DOHH2 (cell line): ENCODE measurements around the gene PNN.

Experiments
- H3F3A ChIP-seq: fragments of 200-600 bp; sonication (generic), shearing (Covaris generic); 2 replicates; pipeline ENCODE4 v1.6.0; 2016; ENCODE audit warnings: antibody characterized with exemption, mild to moderate bottlenecking; ENCODE audit not compliant: control insufficient read depth, insufficient read depth
- H3K27ac ChIP-seq: fragments of 200-600 bp; sonication (generic); 2 replicates; pipeline ENCODE4 v1.5.1; 2014; ENCODE audit warnings: low read depth, mild to moderate bottlenecking, low read length, moderate library complexity
- H3K27me3 ChIP-seq: fragments of 200-600 bp; sonication (generic); 2 replicates; pipeline ENCODE4 v1.6.1; 2014; ENCODE audit warnings: mild to moderate bottlenecking, low read length, mixed read lengths; ENCODE audit not compliant: control insufficient read depth
- H3K36me3 ChIP-seq: fragments of 200-600 bp; sonication (generic); 2 replicates; pipeline ENCODE4 v1.6.1; 2014; ENCODE audit warnings: mild to moderate bottlenecking, low read length, moderate library complexity, mixed read lengths; ENCODE audit not compliant: control insufficient read depth
- H3K4me1 ChIP-seq: fragments of 200-600 bp; sonication (generic); 2 replicates; pipeline ENCODE4 v1.6.1; 2014; ENCODE audit warnings: mild to moderate bottlenecking, low read length, mixed read lengths; ENCODE audit not compliant: control insufficient read depth
- H3K4me2 ChIP-seq: fragments of 200-600 bp; sonication (generic); 2 replicates; pipeline ENCODE4 v1.6.0; 2014; ENCODE audit warnings: mild to moderate bottlenecking, low read length, moderate library complexity
- H3K4me3 ChIP-seq: fragments of 200-600 bp; sonication (generic); 2 replicates; pipeline ENCODE4 v1.5.1; 2014; ENCODE audit warnings: mild to moderate bottlenecking, low read length, mixed read lengths
- H3K79me2 ChIP-seq: fragments of 200-600 bp; sonication (generic); 2 replicates; pipeline ENCODE4 v1.6.1; 2014; ENCODE audit warnings: mild to moderate bottlenecking, low read length, mixed read lengths; ENCODE audit not compliant: control insufficient read depth
- H3K9me2 ChIP-seq: fragments of 200-600 bp; sonication (generic); replicated peaks from 2 replicates; pipeline ENCODE4 v1.6.1; 2014; ENCODE audit warnings: mild to moderate bottlenecking, low read length, mixed read lengths; ENCODE audit not compliant: control insufficient read depth
- H3K9me3 ChIP-seq: fragments of 200-600 bp; sonication (generic); 2 replicates; pipeline ENCODE4 v1.6.1; 2014; ENCODE audit warnings: antibody characterized with exemption, low read length, mixed read lengths; ENCODE audit not compliant: control insufficient read depth, insufficient read depth
- H4K20me1 ChIP-seq: fragments of 200-600 bp; sonication (generic); 2 replicates; pipeline ENCODE4 v1.6.0; 2014; ENCODE audit warnings: low read depth, mild to moderate bottlenecking, antibody characterized with exemption, low read length, moderate library complexity; ENCODE audit not compliant: control insufficient read depth, insufficient read depth
- EZH2phosphoT487 ChIP-seq: fragments of 200-600 bp; sonication (generic); IDR thresholded peaks from 2 replicates; pipeline ENCODE4 v1.6.1; 2017; ENCODE audit warnings: borderline replicate concordance, mild to moderate bottlenecking, antibody characterized with exemption, low read length, moderate library complexity, mixed read lengths
- TF ChIP-seq, protein P1 (sequence below): fragments of 200-600 bp; sonication (generic); IDR thresholded peaks from one replicate; pipeline ENCODE4 v1.5.1; 2014; ENCODE audit warnings: antibody characterized with exemption, mild to moderate bottlenecking, low read depth, low read length; ENCODE audit not compliant: poor library complexity, severe bottlenecking

The PNN gene

DNA sequence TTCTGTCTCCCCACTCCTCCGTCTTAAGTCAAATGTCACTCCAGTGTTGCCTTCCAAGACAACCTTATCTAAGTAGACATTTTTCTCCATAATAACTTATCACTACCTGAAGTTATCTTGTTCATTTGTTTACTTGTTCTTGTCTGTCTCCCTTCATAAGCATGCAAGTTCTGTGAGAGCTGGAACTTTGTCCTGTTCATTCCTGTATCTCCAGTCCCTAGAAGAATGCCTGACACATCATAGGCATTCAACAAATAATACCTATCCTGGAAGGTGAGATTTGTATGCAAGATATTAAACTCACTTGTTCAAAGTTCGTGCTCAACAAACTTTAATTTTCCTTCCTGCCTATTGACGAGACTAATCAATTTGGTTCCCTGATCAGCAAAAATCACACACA, 53.0 kb downstream of the PNN start:
- Histone ChIP-seq H3K36me3 (no peaks in the 10 kb centered on the region), H3K79me2 (no peaks in the 10 kb centered on the region), H3K9me2 (no peaks in the 10 kb centered on the region), H3K27me3 (no peaks in the 10 kb centered on the region), H3K27ac (no peak overlapping the region), H4K20me1 (no peaks in the 10 kb centered on the region), H3K4me2 (no peak overlapping the region), H3K9me3 (no peaks in the 10 kb centered on the region), H3K4me1 (no peaks in the 10 kb centered on the region), H3F3A (no peaks in the 10 kb centered on the region), H3K4me3 (no peak overlapping the region)
- TF ChIP-seq, protein P1, sequence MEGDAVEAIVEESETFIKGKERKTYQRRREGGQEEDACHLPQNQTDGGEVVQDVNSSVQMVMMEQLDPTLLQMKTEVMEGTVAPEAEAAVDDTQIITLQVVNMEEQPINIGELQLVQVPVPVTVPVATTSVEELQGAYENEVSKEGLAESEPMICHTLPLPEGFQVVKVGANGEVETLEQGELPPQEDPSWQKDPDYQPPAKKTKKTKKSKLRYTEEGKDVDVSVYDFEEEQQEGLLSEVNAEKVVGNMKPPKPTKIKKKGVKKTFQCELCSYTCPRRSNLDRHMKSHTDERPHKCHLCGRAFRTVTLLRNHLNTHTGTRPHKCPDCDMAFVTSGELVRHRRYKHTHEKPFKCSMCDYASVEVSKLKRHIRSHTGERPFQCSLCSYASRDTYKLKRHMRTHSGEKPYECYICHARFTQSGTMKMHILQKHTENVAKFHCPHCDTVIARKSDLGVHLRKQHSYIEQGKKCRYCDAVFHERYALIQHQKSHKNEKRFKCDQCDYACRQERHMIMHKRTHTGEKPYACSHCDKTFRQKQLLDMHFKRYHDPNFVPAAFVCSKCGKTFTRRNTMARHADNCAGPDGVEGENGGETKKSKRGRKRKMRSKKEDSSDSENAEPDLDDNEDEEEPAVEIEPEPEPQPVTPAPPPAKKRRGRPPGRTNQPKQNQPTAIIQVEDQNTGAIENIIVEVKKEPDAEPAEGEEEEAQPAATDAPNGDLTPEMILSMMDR, result no peak
- no peak for TF ChIP-seq EZH2phosphoT487

DNA sequence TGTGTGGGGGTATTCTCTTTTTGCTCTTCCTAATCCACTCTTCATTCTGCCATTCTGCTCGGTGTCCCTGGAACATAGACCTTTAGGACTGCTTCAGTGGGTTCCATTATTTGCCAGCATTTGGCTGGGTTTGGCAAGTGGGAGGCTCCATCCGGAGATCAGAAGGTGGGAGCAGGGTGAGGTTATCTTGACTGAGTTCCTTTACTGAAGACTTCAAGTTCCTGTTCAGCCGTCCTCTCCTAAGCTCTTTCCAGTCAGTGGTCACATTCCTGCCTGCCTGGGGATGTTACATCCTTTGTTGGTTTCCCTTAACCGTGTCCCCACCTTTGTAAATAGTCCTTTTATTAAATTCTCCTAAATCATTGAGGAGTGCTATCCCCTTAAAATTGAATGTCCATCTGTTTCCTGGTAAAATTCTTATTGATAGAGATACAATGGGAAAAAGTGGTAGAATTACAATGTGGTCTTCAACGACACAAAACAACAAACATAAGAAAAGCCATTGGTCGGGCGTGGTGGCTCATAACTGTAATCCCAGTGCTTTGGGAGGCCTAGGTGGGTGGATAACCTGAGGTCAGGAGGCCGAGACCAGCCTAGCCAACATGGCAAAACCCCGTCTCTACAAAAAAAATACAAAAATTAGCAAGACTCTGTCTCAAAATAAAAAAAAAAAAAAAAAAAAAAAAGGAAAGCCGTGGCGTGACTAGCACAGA, 53.6 kb downstream of the PNN start:
- no peaks in the 10 kb centered on the region for H3K9me2 ChIP-seq
- no peaks in the 10 kb centered on the region for H3K36me3 ChIP-seq
- no peaks in the 10 kb centered on the region for H3K9me3 ChIP-seq
- H3F3A ChIP-seq, result no peaks in the 10 kb centered on the region
- H3K27ac ChIP-seq, result no peak overlapping the region
- no peak overlapping the region for H3K4me2 ChIP-seq
- no peaks in the 10 kb centered on the region for H3K4me1 ChIP-seq
- H3K4me3 ChIP-seq, result no peak overlapping the region
- TF ChIP-seq, protein P1, result no peak
- no peak for TF ChIP-seq EZH2phosphoT487
- no peaks in the 10 kb centered on the region for H3K27me3 ChIP-seq
- no peaks in the 10 kb centered on the region for H3K79me2 ChIP-seq
- no peaks in the 10 kb centered on the region for H4K20me1 ChIP-seq

DNA sequence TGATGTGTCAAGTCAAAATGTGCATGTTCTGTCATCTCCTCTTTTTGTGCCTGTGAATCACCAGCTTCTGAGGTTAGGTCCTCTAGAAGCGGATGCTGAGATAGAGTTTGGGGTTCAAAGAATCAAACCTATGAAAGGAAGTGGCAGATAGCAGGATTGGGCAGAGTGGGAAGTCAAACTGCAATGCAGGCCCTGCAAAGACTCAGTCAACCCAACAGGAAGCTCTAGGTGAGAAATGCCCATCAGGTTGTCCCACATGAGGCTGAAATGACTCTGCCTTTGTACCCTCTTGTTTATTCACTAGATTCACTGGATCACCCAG, 54.1 kb downstream of the PNN start:
- Histone ChIP-seq H3K4me1 (no peaks in the 10 kb centered on the region), H3K9me3 (no peaks in the 10 kb centered on the region), H3K79me2 (no peaks in the 10 kb centered on the region), H3K27ac (no peak overlapping the region), H3K4me3 (no peak overlapping the region), H4K20me1 (no peaks in the 10 kb centered on the region), H3K36me3 (no peaks in the 10 kb centered on the region), H3K4me2 (no peak overlapping the region), H3K27me3 (no peaks in the 10 kb centered on the region), H3F3A (no peaks in the 10 kb centered on the region), H3K9me2 (no peaks in the 10 kb centered on the region)
- TF ChIP-seq, protein P1, result no peak
- TF ChIP-seq EZH2phosphoT487, result no peak

DNA sequence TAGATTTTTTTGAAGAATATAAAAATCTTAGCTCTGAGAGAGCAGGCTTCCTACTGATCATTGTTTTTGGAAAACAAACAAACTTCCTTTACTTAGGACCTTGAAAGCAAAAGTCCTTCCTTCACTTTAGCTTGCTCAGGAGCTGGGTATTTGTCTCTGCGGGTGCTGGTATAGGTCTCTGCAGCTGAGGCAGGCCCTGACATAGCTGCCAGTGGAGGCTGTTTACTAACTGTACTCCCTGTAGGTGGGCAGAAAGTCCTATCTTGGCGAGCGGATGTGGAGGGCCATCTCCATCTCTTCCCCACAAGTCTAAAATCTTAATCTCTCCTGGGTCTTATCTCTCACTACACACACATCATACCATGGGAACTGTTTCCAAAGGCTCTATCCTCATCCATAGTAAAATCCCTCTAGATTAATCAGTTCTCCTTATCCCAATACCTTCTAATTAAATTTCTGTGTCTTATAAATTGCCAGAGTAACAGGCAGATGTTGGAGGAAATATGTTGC, 54.6 kb downstream of the PNN start:
- Histone ChIP-seq H3F3A (no peaks in the 10 kb centered on the region), H4K20me1 (no peaks in the 10 kb centered on the region), H3K4me2 (no peak overlapping the region), H3K36me3 (no peaks in the 10 kb centered on the region), H3K9me2 (no peaks in the 10 kb centered on the region), H3K9me3 (no peaks in the 10 kb centered on the region), H3K4me3 (no peak overlapping the region), H3K27ac (no peak overlapping the region), H3K27me3 (no peaks in the 10 kb centered on the region), H3K4me1 (no peaks in the 10 kb centered on the region), H3K79me2 (no peaks in the 10 kb centered on the region)
- TF ChIP-seq EZH2phosphoT487, result no peak
- TF ChIP-seq, protein P1, result no peak
